ENCODE data around the gene PAQR5. TPM values are rescaled to one million over a fixed set of nuclear protein-coding genes. Genes with fewer than 3 reads are reported as not detected.

Gene PAQR5
- total and polyA plus RNA-seq, 9 of the 15 experiments (the other 6 are each of a cell fraction or from before 2014, with no cell fraction given), result 0.04 to 0.08 TPM; not detected in 7

DNA sequence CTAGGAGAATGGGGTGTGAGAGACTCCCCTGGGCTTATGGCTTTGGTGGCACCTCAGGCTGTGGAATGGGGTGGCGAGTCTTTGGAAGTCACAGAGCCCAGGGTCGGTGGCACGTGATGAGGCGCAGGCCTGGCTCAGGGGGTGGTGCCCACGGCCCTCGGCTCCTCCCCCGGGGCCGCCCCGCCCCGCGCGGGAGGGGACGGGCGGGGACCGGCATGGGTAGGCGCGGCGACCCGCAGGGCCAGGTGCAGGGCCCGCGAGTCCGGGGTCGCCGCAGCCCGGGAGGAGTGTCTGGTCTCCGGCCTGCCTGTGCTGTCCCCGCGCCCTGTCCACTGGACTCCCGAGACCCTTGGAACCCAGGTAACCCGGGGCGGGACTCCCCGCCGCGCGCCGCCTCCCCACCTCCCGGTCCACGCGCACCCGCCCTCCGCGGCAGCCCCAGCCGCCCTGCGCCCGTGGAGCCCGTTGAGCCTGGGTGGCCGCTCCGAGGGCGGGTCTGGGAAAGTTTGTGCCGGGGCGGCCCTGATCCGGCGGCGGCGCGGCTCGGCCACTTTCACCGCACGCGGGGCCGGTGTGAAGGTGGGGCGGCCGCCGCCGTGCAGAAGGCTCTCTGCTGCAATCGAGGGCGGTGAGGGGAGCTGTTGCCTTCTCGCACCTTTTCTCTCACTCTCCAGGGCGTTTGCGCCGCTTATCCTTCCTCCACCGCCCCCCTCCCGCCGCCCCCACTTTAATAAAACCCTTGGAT, at the start of gene PAQR5 (continued):
- TF ChIP-seq, protein P1, sequence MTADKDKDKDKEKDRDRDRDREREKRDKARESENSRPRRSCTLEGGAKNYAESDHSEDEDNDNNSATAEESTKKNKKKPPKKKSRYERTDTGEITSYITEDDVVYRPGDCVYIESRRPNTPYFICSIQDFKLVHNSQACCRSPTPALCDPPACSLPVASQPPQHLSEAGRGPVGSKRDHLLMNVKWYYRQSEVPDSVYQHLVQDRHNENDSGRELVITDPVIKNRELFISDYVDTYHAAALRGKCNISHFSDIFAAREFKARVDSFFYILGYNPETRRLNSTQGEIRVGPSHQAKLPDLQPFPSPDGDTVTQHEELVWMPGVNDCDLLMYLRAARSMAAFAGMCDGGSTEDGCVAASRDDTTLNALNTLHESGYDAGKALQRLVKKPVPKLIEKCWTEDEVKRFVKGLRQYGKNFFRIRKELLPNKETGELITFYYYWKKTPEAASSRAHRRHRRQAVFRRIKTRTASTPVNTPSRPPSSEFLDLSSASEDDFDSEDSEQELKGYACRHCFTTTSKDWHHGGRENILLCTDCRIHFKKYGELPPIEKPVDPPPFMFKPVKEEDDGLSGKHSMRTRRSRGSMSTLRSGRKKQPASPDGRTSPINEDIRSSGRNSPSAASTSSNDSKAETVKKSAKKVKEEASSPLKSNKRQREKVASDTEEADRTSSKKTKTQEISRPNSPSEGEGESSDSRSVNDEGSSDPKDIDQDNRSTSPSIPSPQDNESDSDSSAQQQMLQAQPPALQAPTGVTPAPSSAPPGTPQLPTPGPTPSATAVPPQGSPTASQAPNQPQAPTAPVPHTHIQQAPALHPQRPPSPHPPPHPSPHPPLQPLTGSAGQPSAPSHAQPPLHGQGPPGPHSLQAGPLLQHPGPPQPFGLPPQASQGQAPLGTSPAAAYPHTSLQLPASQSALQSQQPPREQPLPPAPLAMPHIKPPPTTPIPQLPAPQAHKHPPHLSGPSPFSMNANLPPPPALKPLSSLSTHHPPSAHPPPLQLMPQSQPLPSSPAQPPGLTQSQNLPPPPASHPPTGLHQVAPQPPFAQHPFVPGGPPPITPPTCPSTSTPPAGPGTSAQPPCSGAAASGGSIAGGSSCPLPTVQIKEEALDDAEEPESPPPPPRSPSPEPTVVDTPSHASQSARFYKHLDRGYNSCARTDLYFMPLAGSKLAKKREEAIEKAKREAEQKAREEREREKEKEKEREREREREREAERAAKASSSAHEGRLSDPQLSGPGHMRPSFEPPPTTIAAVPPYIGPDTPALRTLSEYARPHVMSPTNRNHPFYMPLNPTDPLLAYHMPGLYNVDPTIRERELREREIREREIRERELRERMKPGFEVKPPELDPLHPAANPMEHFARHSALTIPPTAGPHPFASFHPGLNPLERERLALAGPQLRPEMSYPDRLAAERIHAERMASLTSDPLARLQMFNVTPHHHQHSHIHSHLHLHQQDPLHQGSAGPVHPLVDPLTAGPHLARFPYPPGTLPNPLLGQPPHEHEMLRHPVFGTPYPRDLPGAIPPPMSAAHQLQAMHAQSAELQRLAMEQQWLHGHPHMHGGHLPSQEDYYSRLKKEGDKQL (CRISPR knock-in tag; IDR thresholded peaks at IDR 0.05; ENCODE audit: borderline replicate concordance), result no peak
- TF ChIP-seq, protein P2, sequence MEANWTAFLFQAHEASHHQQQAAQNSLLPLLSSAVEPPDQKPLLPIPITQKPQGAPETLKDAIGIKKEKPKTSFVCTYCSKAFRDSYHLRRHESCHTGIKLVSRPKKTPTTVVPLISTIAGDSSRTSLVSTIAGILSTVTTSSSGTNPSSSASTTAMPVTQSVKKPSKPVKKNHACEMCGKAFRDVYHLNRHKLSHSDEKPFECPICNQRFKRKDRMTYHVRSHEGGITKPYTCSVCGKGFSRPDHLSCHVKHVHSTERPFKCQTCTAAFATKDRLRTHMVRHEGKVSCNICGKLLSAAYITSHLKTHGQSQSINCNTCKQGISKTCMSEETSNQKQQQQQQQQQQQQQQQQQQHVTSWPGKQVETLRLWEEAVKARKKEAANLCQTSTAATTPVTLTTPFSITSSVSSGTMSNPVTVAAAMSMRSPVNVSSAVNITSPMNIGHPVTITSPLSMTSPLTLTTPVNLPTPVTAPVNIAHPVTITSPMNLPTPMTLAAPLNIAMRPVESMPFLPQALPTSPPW (CRISPR knock-in tag; IDR thresholded peaks at IDR 0.05), result peak; percentile 36; the same call in 1 of the 2 replicates
- TF ChIP-seq ELF2 (CRISPR knock-in tag; IDR thresholded peaks at IDR 0.05), result no peak
- TF ChIP-seq, protein P3, sequence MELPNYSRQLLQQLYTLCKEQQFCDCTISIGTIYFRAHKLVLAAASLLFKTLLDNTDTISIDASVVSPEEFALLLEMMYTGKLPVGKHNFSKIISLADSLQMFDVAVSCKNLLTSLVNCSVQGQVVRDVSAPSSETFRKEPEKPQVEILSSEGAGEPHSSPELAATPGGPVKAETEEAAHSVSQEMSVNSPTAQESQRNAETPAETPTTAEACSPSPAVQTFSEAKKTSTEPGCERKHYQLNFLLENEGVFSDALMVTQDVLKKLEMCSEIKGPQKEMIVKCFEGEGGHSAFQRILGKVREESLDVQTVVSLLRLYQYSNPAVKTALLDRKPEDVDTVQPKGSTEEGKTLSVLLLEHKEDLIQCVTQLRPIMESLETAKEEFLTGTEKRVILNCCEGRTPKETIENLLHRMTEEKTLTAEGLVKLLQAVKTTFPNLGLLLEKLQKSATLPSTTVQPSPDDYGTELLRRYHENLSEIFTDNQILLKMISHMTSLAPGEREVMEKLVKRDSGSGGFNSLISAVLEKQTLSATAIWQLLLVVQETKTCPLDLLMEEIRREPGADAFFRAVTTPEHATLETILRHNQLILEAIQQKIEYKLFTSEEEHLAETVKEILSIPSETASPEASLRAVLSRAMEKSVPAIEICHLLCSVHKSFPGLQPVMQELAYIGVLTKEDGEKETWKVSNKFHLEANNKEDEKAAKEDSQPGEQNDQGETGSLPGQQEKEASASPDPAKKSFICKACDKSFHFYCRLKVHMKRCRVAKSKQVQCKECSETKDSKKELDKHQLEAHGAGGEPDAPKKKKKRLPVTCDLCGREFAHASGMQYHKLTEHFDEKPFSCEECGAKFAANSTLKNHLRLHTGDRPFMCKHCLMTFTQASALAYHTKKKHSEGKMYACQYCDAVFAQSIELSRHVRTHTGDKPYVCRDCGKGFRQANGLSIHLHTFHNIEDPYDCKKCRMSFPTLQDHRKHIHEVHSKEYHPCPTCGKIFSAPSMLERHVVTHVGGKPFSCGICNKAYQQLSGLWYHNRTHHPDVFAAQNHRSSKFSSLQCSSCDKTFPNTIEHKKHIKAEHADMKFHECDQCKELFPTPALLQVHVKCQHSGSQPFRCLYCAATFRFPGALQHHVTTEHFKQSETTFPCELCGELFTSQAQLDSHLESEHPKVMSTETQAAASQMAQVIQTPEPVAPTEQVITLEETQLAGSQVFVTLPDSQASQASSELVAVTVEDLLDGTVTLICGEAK (IDR thresholded peaks at IDR 0.05), result no peak
- TF ChIP-seq, protein P3 (CRISPR knock-in tag; IDR thresholded peaks at IDR 0.05), result no peak
- no peak for TF ChIP-seq TSC22D4 (tag; IDR thresholded peaks at IDR 0.05)
- TF ChIP-seq, protein P4, sequence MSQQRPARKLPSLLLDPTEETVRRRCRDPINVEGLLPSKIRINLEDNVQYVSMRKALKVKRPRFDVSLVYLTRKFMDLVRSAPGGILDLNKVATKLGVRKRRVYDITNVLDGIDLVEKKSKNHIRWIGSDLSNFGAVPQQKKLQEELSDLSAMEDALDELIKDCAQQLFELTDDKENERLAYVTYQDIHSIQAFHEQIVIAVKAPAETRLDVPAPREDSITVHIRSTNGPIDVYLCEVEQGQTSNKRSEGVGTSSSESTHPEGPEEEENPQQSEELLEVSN (IDR thresholded peaks at IDR 0.05; ENCODE audit: borderline replicate concordance in 1 of 2, extremely low read depth in 1 of 2, insufficient read depth in 1 of 2, insufficient read length in 1 of 2, low read depth in 1 of 2, low read length in 1 of 2, poor library complexity in 1 of 2, severe bottlenecking in 1 of 2), result peak in 1 of 2 experiments; percentile 10
- TF ChIP-seq ZNF507 (tag; conservative IDR thresholded peaks at IDR 0.05), result no peak
- no peak for TF ChIP-seq CBFA2T2 (conservative IDR thresholded peaks at IDR 0.05)
